Activated gamma-delta T cell treated with anti-CD3 and anti-CD28 coated beads, Interleukin-2, amount 50 U/mL, for 16 hours (primary cell): ENCODE data around the gene OBSL1.

Experiments used
- DNase-seq: peaks from one replicate; pipeline ENCODE4 v3.0.0-alpha.2; 2020; ENCODE audit warnings: low read depth

Gene OBSL1

DNA sequence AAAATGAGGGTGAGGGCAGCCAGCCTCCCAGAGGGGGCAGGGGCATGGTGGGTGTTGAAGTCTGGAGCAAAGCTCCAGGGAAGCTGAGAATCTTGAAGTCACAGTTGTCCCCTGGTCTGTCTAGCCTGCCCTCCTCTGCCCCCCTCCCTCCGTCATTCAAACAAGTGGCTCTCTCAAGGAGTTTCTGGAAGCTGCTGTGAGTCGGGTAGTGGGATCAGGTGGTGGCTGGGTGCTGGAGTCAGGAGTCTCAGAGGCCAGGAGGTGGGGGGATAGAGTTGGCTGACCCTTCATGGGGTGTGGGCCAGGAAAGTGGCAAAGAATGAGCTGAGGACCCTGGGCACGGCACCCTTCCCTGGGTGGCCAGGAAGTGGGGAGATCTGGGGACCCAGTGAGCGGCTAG, 57.6 kb downstream of the OBSL1 start:
- no peak for DNase-seq

DNA sequence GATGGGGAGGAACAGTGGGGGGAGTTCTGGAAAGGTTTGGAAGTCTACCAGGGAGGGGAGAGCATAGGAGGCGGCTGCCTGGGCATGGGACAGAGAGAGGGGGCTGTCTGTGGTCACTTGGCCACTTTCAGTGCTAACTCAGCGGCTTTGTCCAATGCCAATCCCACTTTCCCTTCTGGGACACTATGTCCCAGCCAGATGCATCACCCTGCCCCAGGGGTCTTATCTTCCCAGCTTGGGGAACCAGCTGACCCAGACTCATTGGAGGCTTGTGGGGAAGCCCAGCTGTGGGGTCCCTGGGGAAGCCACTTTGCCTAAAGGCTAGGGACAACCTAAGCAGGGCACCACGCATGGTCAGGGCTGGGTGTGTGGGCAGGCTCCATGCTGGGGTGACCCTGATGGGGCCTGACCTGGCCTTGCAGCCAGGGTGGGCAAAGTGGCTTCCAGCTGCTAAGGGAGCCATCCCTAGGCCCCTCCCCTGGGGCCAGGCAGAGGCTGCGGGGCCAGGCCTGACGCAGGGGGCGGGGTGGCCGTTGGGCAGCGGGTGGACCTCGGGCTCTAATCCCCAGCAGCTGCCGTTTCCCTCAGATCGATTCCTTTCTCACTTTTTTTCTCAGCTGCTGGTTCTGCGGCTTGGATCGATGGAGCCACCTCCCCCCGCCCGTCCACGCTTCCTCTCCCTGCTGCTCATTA, 58.7 kb downstream of the OBSL1 start:
- DNase-seq, result no peak

DNA sequence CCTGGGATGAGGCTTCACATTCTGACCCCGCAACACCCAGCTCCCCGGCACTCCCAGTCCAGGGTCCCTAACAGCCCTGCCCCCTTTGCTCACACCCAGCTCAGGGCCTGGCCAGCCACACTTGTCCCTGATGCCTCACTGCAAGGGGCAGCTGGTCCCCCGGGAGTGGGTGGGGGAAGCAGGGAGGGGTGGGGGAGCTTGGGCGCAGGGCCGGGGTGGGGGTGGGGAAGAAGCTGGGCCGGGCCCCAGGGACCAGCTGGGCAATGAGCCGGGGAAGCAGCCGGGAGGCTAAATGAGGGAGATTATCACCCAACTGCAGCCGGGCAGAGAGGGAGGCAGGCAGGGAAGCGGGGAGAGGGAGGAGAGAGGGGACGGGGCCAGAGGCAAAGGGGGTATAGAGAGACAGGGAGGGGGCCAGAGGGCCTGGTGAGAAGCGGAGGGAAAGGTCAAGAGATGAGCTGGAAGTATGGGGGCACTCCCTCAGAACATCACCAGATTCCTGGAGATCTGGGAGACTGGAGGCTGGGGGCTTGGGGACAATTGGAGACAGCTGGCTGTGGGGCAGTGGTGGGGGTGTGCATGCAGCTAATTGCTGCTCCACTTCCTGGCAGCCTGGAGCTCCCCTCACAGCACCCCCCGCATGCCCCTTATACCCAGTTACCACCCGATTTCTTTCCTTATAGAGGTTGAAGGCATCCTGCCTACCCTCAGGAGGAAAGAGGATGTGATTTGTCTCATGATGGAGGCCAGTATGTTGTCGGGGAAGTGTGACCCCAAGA, 59.6 kb downstream of the OBSL1 start:
- no peak for DNase-seq

- no peak for DNase-seq
Measured at GRCh38 chr2:219510512-219511135, 60.7 kb downstream of the OBSL1 start.

DNA sequence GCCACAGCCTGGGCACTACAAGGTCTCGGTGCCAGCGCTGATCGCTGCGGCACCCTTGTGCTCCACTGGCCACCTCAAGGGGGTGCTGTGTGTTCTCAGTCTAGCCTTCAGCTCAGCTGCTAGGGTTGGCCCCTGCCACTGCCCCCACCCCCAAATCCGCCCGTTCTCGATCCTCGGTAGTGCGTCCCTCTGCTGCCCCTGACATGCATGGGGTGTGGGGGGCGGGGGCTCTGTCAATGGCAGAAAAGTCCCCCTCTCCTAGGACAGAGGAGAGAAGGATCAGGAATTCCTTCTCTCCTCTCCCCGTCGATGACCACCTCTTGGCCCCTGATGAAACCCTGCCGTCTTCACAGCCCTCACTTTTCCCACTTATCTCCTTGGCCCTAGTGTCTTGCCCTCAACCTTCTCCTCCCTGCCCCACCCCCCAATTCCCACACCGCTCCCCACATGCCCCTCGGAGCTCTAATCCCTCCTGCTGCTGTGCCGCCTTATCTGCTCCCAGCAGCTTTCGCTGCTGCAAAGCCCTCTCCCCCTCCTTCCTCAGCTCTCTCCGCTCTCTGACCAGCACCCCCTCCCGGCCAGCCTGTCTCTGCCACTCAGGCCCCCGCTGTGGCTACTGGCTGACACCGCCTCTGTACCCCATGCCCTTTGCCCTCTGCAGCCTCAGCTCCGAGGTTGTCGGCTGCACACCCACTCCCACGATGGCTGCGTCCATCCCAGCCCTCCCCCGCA, 61.4 kb downstream of the OBSL1 start:
- no peak for DNase-seq

GRCh38 chr2:219508971-219509779, 62.2 kb downstream of the OBSL1 start:
- DNase-seq, result no peak

GRCh38 chr2:219508444-219508734, 63.0 kb downstream of the OBSL1 start:
- no peak for DNase-seq

DNA sequence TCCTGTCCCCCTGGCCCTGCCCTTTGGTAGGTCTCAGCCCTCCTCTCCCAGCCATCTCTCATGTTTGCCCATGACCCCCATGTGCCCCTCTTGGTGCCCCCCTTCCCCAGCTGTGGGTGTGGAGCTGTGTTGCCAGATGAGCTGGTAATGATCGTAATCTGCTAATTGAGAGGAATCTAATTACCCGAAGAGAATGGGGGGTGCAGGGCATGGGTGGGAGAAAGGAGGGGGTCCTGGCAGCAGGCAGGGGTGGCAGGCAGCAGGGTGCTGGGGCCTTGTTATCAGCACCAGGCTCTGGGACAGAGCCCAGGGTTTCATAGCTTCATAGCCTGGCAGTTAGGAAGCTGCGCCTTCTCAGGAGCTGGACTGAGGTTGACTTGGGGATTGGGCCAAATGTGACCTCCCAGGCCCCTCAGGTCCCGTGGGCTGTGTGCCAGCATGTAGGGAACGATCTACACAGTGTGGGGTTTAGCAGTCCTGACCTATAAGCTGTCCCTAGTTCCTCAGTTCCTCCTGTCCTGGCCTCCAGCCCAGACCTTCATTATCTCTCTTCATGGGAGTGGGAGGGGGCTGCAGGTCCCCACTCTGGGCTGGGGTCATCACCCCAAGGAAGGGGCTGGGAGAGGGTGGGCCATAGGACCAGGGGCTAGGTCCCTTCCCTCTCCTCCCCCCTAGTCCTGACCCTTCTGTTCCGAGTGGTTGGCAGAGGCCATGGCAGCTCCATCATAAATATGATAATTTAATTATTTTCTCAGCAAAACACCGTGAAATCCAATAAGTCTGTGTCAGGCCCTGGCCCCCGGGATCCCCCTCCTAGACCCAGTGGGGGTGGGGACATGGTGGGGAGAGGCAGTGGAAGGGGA, 63.5 kb downstream of the OBSL1 start:
- DNase-seq, result no peak

DNA sequence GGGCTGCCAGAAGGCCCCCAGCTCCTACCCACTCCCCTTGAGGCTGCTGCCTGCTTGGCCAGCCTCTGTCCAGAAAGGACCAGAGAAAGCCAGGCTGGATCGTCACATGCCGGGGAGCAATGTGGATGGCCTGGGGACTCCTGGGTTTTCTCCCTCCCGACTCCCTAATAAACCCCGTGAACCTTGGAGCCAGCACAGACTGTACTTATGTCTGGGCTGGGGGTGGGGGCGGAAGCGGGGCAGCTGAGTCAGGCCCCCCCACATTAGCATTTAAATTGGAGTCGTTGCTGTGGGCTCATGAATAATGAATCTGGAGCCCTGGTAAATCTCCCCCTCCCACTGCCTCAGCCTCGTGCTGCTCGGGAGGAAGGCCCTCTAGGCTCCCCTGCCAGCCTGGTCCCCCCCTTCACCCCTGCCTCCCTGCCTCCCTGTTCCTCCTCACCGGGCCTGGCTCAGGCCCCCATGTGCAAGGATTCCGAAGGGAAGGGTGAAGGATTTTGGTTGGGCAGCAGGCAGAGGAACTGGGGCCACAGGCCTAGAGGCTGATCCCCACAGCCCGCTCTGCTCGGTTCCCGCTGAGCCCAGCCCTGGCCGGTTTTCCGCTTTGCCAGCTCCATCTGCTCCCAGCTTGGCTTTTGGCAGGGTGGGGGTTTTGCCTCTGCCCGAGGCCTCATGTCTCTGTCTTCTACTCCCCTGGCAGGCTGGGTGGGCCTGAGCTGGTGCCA, 64.4 kb downstream of the OBSL1 start:
- no peak for DNase-seq

GRCh38 chr2:219506153-219506801, 65.1 kb downstream of the OBSL1 start:
- DNase-seq, result no peak

DNA sequence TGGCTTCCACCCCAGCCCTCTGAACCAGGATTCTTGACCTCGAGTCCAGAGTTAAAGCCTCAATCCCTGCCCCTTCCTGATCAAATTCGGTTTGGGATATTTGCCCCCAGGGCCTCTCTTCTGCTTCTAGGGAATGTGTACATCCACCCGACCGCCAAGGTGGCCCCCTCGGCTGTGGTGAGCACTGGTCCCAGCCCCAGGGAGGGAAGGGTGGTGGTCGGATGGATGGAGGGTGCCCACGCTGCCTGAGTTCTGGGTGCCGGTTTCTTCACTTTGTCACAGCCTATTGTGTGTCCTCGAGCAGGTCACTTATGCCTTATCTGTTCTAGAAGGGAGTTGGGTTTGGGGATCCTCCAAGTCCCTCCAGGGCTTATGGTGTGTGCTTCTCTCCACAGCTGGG, 65.8 kb downstream of the OBSL1 start:
- DNase-seq, result no peak

- no peak for DNase-seq
Measured at GRCh38 chr2:219502618-219503017, 68.7 kb downstream of the OBSL1 start.

GRCh38 chr2:219501849-219502248, 69.5 kb downstream of the OBSL1 start:
- DNase-seq, result no peak
